Hepatocyte (in vitro differentiated cells): ENCODE results near the gene SLC1A5. TPM values are rescaled to one million over a fixed set of nuclear protein-coding genes. Genes with fewer than 3 reads are reported as not detected.

Source experiments
- DNase-seq: peaks from one replicate; pipeline ENCODE4 v3.0.0-alpha.2; 2016; ENCODE audit warnings: low spot score
- H2AFZ ChIP-seq: fragments of 200-600 bp; sonication (generic); 2 replicates; pipeline ENCODE4 v1.6.0; 2016; ENCODE audit warnings: antibody characterized with exemption, mild to moderate bottlenecking
- H3K27ac ChIP-seq: fragments of 200-600 bp; sonication (generic); 2 replicates; pipeline ENCODE4 v1.5.1; 2016; ENCODE audit warnings: mild to moderate bottlenecking
- H3K27me3 ChIP-seq: fragments of 200-600 bp; sonication (generic); 2 replicates; pipeline ENCODE4 v1.6.1; 2016
- H3K36me3 ChIP-seq: fragments of 200-600 bp; sonication (generic); replicated peaks from 2 replicates; pipeline ENCODE4 v1.5.1; 2016; ENCODE audit warnings: low read depth; ENCODE audit not compliant: insufficient read depth
- H3K4me1 ChIP-seq: fragments of 200-600 bp; sonication (generic); 2 replicates; pipeline ENCODE4 v1.5.1; 2016; ENCODE audit warnings: mild to moderate bottlenecking, moderate library complexity; ENCODE audit not compliant: insufficient read depth
- H3K4me2 ChIP-seq: fragments of 200-600 bp; sonication (generic); 2 replicates; pipeline ENCODE4 v1.6.0; 2016
- H3K4me3 ChIP-seq: fragments of 200-600 bp; sonication (generic); 2 replicates; pipeline ENCODE4 v1.5.1; 2016; ENCODE audit warnings: mild to moderate bottlenecking
- H3K79me2 ChIP-seq: fragments of 200-600 bp; sonication (generic); 2 replicates; pipeline ENCODE4 v1.6.0; 2017; ENCODE audit warnings: mild to moderate bottlenecking
- H3K9me2 ChIP-seq: fragments of 200-600 bp; sonication (generic); replicated peaks from 2 replicates; pipeline ENCODE4 v1.6.0; 2017; ENCODE audit warnings: mild to moderate bottlenecking; ENCODE audit not compliant: insufficient read depth
- H3K9me3 ChIP-seq: fragments of 200-600 bp; sonication (generic); 2 replicates; pipeline ENCODE4 v1.5.1; 2016; ENCODE audit warnings: low read depth, mild to moderate bottlenecking
- H4K20me1 ChIP-seq: fragments of 200-600 bp; sonication (generic); 2 replicates; pipeline ENCODE4 v1.6.0; 2016; ENCODE audit warnings: mild to moderate bottlenecking; ENCODE audit not compliant: insufficient read depth, poor library complexity, severe bottlenecking
- CTCF ChIP-seq: fragments of 200-600 bp; sonication (generic); IDR thresholded peaks from 2 replicates; pipeline ENCODE4 v1.5.1; 2016; ENCODE audit warnings: antibody characterized with exemption, mild to moderate bottlenecking; ENCODE audit not compliant: poor library complexity
- EZH2 ChIP-seq: fragments of 200-600 bp; sonication (generic); IDR thresholded peaks from 2 replicates; pipeline ENCODE4 v1.6.1; 2016; ENCODE audit warnings: antibody characterized with exemption, mild to moderate bottlenecking, borderline replicate concordance
- EZH2phosphoT487 ChIP-seq: fragments of 200-600 bp; sonication (generic); IDR thresholded peaks from one replicate; pipeline ENCODE4 v1.6.1; 2018; ENCODE audit warnings: antibody characterized with exemption, mild to moderate bottlenecking, low read depth, moderate library complexity; ENCODE audit not compliant: unreplicated experiment, severe bottlenecking
- WGBS: methylation state at CpG from one replicate; pipeline ENCODE4 v1.1.6; 2016; ENCODE audit warnings: low lambda C conversion rate; ENCODE audit errors: missing lambda C conversion rate; 5-methylcytosine and 5-hydroxymethylcytosine counted together
- polyA plus RNA-seq: library from polyadenylated mRNA; unstranded; fragments of >200 nt; fragmentation: Nextera tagmentation; extraction: Ambion mirVana; gene quantifications from 2 replicates; pipeline ENCODE4 v1.2.1, GENCODE V29; 2016
- total RNA-seq: library from RNA; depleted of rRNA; stranded (reverse); fragments of >200 nt; gene quantifications from 2 replicates; pipeline ENCODE4 v1.2.3, GENCODE V29; 2014

Gene SLC1A5
- total and polyA plus RNA-seq, 2 experiments from 2014 or later = 87.9 to 171 TPM

DNA sequence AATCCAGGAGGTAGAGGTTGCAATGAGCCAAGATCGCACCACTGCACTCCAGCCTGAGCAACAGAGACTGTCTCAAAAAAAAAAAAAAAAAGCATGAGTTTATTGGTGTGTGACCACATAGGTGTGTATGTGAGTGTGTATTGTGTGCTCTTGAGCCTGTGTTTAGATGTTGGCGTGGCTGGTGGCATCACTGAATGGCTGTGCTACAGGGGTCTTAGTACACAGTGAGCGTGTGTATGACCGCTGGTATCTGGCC is 2.5 kb downstream of the SLC1A5 start:
- no peaks in the 10 kb centered on the region for H3K27me3 ChIP-seq
- peak overlapping the region; percentile 36 for H3K4me3 ChIP-seq
- TF ChIP-seq EZH2phosphoT487 (no peak), EZH2 (no peak), CTCF (no peak)
- no peaks in the 10 kb centered on the region for H3K9me2 ChIP-seq
- no peaks in the 10 kb centered on the region for H3K36me3 ChIP-seq
- H4K20me1 ChIP-seq = peaks cover 7% of the 10 kb centered on the region
- peaks cover 60% of the 10 kb centered on the region for H3K79me2 ChIP-seq
- H2AFZ ChIP-seq = no peak overlapping the region
- H3K4me2 ChIP-seq = peak overlapping the region; percentile 87
- no peak for DNase-seq
- peaks cover 27% of the 10 kb centered on the region for H3K4me1 ChIP-seq
- H3K9me3 ChIP-seq = no peaks in the 10 kb centered on the region
- H3K27ac ChIP-seq = peak overlapping the region; percentile 98
- WGBS = 44% methylated on average over 4 of the region's 4 CpGs

DNA sequence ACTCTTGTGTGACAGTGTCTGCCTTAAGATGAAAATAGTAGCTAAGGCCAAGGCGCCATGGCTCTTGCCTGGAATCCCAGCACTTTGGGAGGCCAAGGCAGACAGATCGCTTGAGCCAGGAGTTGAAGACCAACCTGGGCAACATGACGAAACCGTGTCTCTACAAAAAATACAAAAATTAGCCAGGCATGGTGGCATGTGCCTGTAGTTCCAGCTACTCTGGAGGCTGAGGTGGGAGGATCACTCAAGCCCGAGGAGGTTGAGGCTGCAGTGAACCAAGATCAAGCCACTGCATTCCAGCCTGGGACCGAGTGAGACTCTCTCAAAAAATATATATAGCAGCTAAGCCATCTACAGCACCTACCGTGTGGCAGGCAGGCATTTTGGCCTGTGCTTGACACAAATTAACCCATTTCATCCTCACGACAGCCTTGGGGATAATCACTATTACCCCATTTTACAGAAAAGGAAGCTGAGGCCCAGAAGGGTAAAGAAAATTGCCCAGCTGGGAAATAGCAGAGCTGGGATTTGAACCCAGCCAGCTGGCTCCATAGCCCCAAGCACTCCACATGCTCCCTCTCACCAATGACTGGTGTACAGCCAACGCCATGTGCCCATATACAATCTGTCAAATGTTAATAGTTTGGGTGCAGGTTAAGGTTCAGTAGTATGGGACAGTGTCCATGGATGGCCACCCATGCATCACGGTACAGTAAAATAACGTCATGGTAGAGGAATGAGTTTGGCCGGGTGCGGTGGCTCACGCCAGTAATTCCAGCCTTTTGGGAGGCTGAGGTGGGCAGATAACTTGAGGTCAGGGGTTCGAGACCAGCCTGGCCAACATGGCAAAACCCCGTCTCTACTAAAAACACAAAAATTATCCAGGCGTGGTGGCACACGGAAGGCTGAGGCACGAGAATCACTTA is 3.1 kb downstream of the SLC1A5 start:
- Histone ChIP-seq H3K27ac (peak overlapping the region; percentile 98), H3K4me2 (peak overlapping the region; percentile 87), H3K9me2 (no peaks in the 10 kb centered on the region), H2AFZ (no peak overlapping the region), H3K4me3 (peak overlapping the region; percentile 36), H4K20me1 (peaks cover 7% of the 10 kb centered on the region), H3K27me3 (no peaks in the 10 kb centered on the region), H3K36me3 (no peaks in the 10 kb centered on the region), H3K9me3 (no peaks in the 10 kb centered on the region), H3K4me1 (peaks cover 27% of the 10 kb centered on the region), H3K79me2 (peaks cover 65% of the 10 kb centered on the region)
- WGBS = 84% methylated on average over 19 of the region's 19 CpGs
- no peak for TF ChIP-seq EZH2phosphoT487
- no peak for TF ChIP-seq EZH2
- no peak for TF ChIP-seq CTCF
- DNase-seq = no peak

- Histone ChIP-seq H3K79me2 (peaks cover 66% of the 10 kb centered on the region), H3K4me2 (peak overlapping the region; percentile 87), H3K36me3 (no peaks in the 10 kb centered on the region), H3K9me3 (no peaks in the 10 kb centered on the region), H3K4me3 (no peak overlapping the region), H2AFZ (no peak overlapping the region), H3K27ac (peak overlapping the region; percentile 98), H4K20me1 (peaks cover 7% of the 10 kb centered on the region), H3K9me2 (no peaks in the 10 kb centered on the region), H3K27me3 (no peaks in the 10 kb centered on the region), H3K4me1 (peaks cover 27% of the 10 kb centered on the region)
- TF ChIP-seq CTCF = peak; percentile 35
- no peak for TF ChIP-seq EZH2
- TF ChIP-seq EZH2phosphoT487 = no peak
- DNase-seq = peak; percentile 84
- 45% methylated on average over 16 of the region's 17 CpGs for WGBS
Observed at GRCh38 chr19:46784262-46785053, 3.9 kb downstream of the SLC1A5 start.
